GM12878 (cell line): ENCODE measurements around the gene AGAP1. TPM values are rescaled to one million over a fixed set of nuclear protein-coding genes. Genes with fewer than 3 reads are reported as not detected.

Experiments
- ATAC-seq: fragments of 200-7000 bp; cut with Tn5 transposase; 3 replicates; pipeline ENCODE4 v1.9.1; 2020; ENCODE audit warnings: mild to moderate bottlenecking, moderate library complexity
- BruUV-seq: library from RNA; stranded (reverse); fragments of 400-500 nt; replicated peaks from 2 replicates; lab custom pipeline; 2021; lab: Mats Ljungman, UMichigan
- CTCF ChIA-PET: fragments of 300-600 bp; sonication (Branson Sonifier 250); formaldehyde crosslinking; extraction: SDS; loops from one replicate; lab custom pipeline; 2021; ENCODE audit warnings: inconsistent platforms; lab: Yijun Ruan, JAX
- POLR2A ChIA-PET: fragments of 350-600 bp; formaldehyde crosslinking; extraction: SDS; loops from one replicate; lab custom pipeline; 2021; ENCODE audit warnings: inconsistent platforms; lab: Charles Lee
- RAD21 ChIA-PET: fragments of 300-600 bp; sonication (Branson Sonifier 250); formaldehyde crosslinking; loops from one replicate; lab custom pipeline; 2023; ENCODE audit warnings: antibody characterized with exemption; ENCODE audit not compliant: unreplicated experiment; lab: Charles Lee
- SMC1A ChIA-PET: fragments of 300-600 bp; sonication (Branson Sonifier 250); formaldehyde crosslinking; loops from one replicate; lab custom pipeline; 2023; ENCODE audit not compliant: unreplicated experiment, uncharacterized antibody; lab: Charles Lee
- DNase-seq: peaks from one replicate; pipeline ENCODE4 v3.0.0-alpha.2; 2011; ENCODE audit warnings: low read depth, low spot score
- FAIRE-seq: peaks from 3 replicates; lab custom pipeline; 2011; peaks lifted over from hg19 to GRCh38; lab: Jason Lieb, UNC
- H2AFZ ChIP-seq: 2 replicates; pipeline ENCODE4 v1.6.0; 2011; ENCODE audit warnings: low read depth, low read length, control low read depth; ENCODE audit not compliant: control insufficient read depth
- H3K27ac ChIP-seq: 2 replicates; pipeline ENCODE4 v1.5.1; 2011; ENCODE audit warnings: control low read depth; ENCODE audit not compliant: control insufficient read depth, insufficient read depth
- H3K27me3 ChIP-seq, 2 experiments: replicated peaks in 1 of 2; 2 replicates each; pipeline versions ENCODE4 v1.6.0 to v1.6.1; 2011; ENCODE audit warnings: low read length in 1 of 2; ENCODE audit not compliant: control insufficient read depth in 2 of 2, insufficient read depth in 2 of 2
- H3K36me3 ChIP-seq, 2 experiments: 2 replicates each; pipeline ENCODE4 v1.5.1; 2011; ENCODE audit warnings: low read length in 1 of 2; ENCODE audit not compliant: control insufficient read depth in 2 of 2, insufficient read depth in 2 of 2
- H3K4me1 ChIP-seq: 2 replicates; pipeline ENCODE4 v1.6.1; 2011; ENCODE audit warnings: mild to moderate bottlenecking, low read length, moderate library complexity, mixed read lengths; ENCODE audit not compliant: control insufficient read depth, insufficient read depth
- H3K4me2 ChIP-seq: 2 replicates; pipeline ENCODE4 v1.6.0; 2011; ENCODE audit warnings: control low read depth; ENCODE audit not compliant: control insufficient read depth, insufficient read depth
- H3K4me3 ChIP-seq: fragments of 200-600 bp; sonication (generic); 2 replicates; pipeline ENCODE4 v1.5.1; 2016
- H3K79me2 ChIP-seq: 2 replicates; pipeline ENCODE4 v1.6.0; 2011; ENCODE audit warnings: low read length; ENCODE audit not compliant: control insufficient read depth, insufficient read depth
- H3K9ac ChIP-seq: 2 replicates; pipeline ENCODE4 v1.8.0; 2011; ENCODE audit warnings: low read length, control low read depth, mixed read lengths; ENCODE audit not compliant: control insufficient read depth, insufficient read depth
- H3K9me3 ChIP-seq: replicated peaks from 3 replicates; pipeline ENCODE4 v1.5.1; 2011; ENCODE audit warnings: mild to moderate bottlenecking, low read length; ENCODE audit not compliant: control insufficient read depth, insufficient read depth
- H4K20me1 ChIP-seq: 2 replicates; pipeline ENCODE4 v1.6.0; 2011; ENCODE audit not compliant: control insufficient read depth, insufficient read depth
- CHD1 ChIP-seq: IDR thresholded peaks from 2 replicates; pipeline ENCODE4 v1.6.1; 2012; ENCODE audit warnings: low read depth, low read length, improper control_type of control experiment
- E2F4 ChIP-seq: IDR thresholded peaks from 2 replicates; pipeline ENCODE4 v1.6.1; 2012; ENCODE audit warnings: low read depth, low read length, improper control_type of control experiment
- ETV6 ChIP-seq, 2 experiments: fragments of 450-650 bp in 1 of 2; IDR thresholded peaks in 1 of 2; conservative IDR thresholded peaks in 1 of 2; 2 replicates each; pipeline ENCODE4 v1.6.1; 2014; ENCODE audit warnings: antibody characterized with exemption in 1 of 2, borderline replicate concordance in 1 of 2, low read depth in 1 of 2, mild to moderate bottlenecking in 1 of 2, moderate library complexity in 1 of 2
- FOXM1 ChIP-seq: IDR thresholded peaks from 2 replicates; pipeline ENCODE4 v1.6.1; 2012; ENCODE audit warnings: low read depth, mild to moderate bottlenecking, inconsistent platforms, low read length, moderate library complexity
- JUNB ChIP-seq: IDR thresholded peaks from 2 replicates; pipeline ENCODE4 v1.6.1; 2016; ENCODE audit warnings: antibody characterized with exemption, mild to moderate bottlenecking
- KAT2A ChIP-seq: conservative IDR thresholded peaks from 2 replicates; pipeline ENCODE4 v1.6.1; 2011; ENCODE audit warnings: low read depth, low read length; ENCODE audit not compliant: control insufficient read depth
- MEF2B ChIP-seq: fragments of 450-650 bp; IDR thresholded peaks from 2 replicates; pipeline ENCODE4 v1.6.1; 2018; ENCODE audit warnings: mild to moderate bottlenecking, moderate library complexity; ENCODE audit not compliant: partially characterized antibody, poor library complexity, severe bottlenecking
- NFYA ChIP-seq: IDR thresholded peaks from 2 replicates; pipeline ENCODE4 v1.6.1; 2011; ENCODE audit warnings: low read depth, mild to moderate bottlenecking, low read length, improper control_type of control experiment, borderline replicate concordance
- SREBF1 ChIP-seq: IDR thresholded peaks from 2 replicates; pipeline ENCODE4 v1.6.1; 2012; ENCODE audit warnings: mild to moderate bottlenecking, low read length
- TARDBP ChIP-seq: IDR thresholded peaks from 2 replicates; pipeline ENCODE4 v1.6.1; 2016; ENCODE audit warnings: borderline replicate concordance
- WGBS: methylation state at CpG from one replicate; pipeline ENCODE4 v1.1.6; 2016; ENCODE audit warnings: low lambda C conversion rate; ENCODE audit not compliant: insufficient replicate concordance, insufficient coverage; ENCODE audit errors: missing lambda C conversion rate; 5-methylcytosine and 5-hydroxymethylcytosine counted together
- in situ Hi-C: fragments of 300-500 bp; cut with MboI; formaldehyde crosslinking; loops from 9 replicates; pipeline ENCODE4 v1.14.3; 2018; ENCODE audit warnings: mixed read lengths
- intact Hi-C: fragments of 100-400 bp; cut with micrococcal nuclease; formaldehyde crosslinking; loops from one replicate; pipeline ENCODE4 v1.14.2; 2022; ENCODE audit not compliant: unreplicated experiment
- polyA plus RNA-seq, 11 experiments: library from polyadenylated mRNA; depleted of rRNA in 4 of 11; unstranded in 6 of 11; stranded (reverse) in 5 of 11; fragments of >200 nt; fragmentation: Nextera tagmentation in 4 of 11; fragmentation: Illumina TruSeq in 1 of 11; extraction: Ambion mirVana in 4 of 11; extraction: Trizol in 1 of 11; gene quantifications; 1 replicate in 1 of 11; 2 replicates in 10 of 11; pipeline versions ENCODE4 v1.2.1 to v1.2.3, GENCODE V29; 2011 to 2016; ENCODE audit warnings: inconsistent platforms in 2 of 11, missing spikeins in 2 of 11, low read depth in 1 of 11
- total RNA-seq, 4 experiments: library from RNA; depleted of rRNA in 3 of 4; stranded (reverse); fragments of >200 nt in 3 of 4; fragmentation: Illumina TruSeq in 1 of 4; extraction: Trizol in 1 of 4; gene quantifications; 2 replicates each; pipeline versions ENCODE4 v1.2.1 to v1.2.3, GENCODE V29; 2013 to 2021
- TF ChIP-seq, protein P1 (sequence below): IDR thresholded peaks from 2 replicates; pipeline ENCODE4 v1.6.1; 2012; ENCODE audit warnings: low read depth, low read length, improper control_type of control experiment
- TF ChIP-seq, protein P2 (sequence below), 3 experiments: IDR thresholded peaks in 2 of 3; conservative IDR thresholded peaks in 1 of 3; 2 replicates each; pipeline ENCODE4 v1.5.1; 2011; ENCODE audit warnings: low read depth in 3 of 3, low read length in 3 of 3, mild to moderate bottlenecking in 3 of 3, control low read depth in 2 of 3, moderate library complexity in 2 of 3, inconsistent platforms in 1 of 3, mixed read lengths in 1 of 3; ENCODE audit not compliant: control insufficient read depth in 2 of 3, insufficient read depth in 1 of 3; ENCODE audit errors: extremely low read depth in 1 of 3

Gene AGAP1
- total and polyA plus RNA-seq, 10 of the 15 experiments (the other 5 are each of a cell fraction or from before 2014, with no cell fraction given), result 0.05 to 0.15 (median 0.06) TPM; not detected in 7

GRCh38 chr2:235844561-235844960 is 350.7 kb downstream of the AGAP1 start:
- Histone ChIP-seq H3K4me2 (no peak overlapping the region), H3K79me2 (no peaks in the 10 kb centered on the region), H3K9me3 (no peaks in the 10 kb centered on the region), H3K27me3 (no peaks in the 10 kb centered on the region), H3K4me3 (no peak overlapping the region), H3K36me3 (no peaks in the 10 kb centered on the region), H3K9ac (no peak overlapping the region), H4K20me1 (no peaks in the 10 kb centered on the region), H2AFZ (no peak overlapping the region), H3K27ac (no peak overlapping the region), H3K4me1 (no peaks in the 10 kb centered on the region)
- 13% methylated on average over 8 of the region's 8 CpGs for WGBS
- DNase-seq, result no peak
- ChIA-PET POLR2A (no interaction called here), SMC1A (no interaction called here), CTCF (no interaction called here), RAD21 (no interaction called here)
- no peak for ATAC-seq
- intact Hi-C loops (no loop called here), in situ Hi-C loops (no loop called here)
- no peak for FAIRE-seq
- no TSS peak for BruUV-seq
- TF ChIP-seq JUNB (no peak), KAT2A (no peak), MEF2B (no peak), SREBF1 (no peak), NFYA (no peak), CHD1 (no peak), ETV6 (conservative IDR thresholded peaks at IDR 0.05 in 1 of 2, IDR thresholded peaks at IDR 0.05 in 1 of 2; ENCODE audit: borderline replicate concordance in 1 of 2, low read depth in 1 of 2) (no peak), E2F4 (no peak), TARDBP (no peak), FOXM1 (no peak)
- TF ChIP-seq, protein P1, sequence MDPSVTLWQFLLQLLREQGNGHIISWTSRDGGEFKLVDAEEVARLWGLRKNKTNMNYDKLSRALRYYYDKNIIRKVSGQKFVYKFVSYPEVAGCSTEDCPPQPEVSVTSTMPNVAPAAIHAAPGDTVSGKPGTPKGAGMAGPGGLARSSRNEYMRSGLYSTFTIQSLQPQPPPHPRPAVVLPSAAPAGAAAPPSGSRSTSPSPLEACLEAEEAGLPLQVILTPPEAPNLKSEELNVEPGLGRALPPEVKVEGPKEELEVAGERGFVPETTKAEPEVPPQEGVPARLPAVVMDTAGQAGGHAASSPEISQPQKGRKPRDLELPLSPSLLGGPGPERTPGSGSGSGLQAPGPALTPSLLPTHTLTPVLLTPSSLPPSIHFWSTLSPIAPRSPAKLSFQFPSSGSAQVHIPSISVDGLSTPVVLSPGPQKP, result no peak
- TF ChIP-seq, protein P2, sequence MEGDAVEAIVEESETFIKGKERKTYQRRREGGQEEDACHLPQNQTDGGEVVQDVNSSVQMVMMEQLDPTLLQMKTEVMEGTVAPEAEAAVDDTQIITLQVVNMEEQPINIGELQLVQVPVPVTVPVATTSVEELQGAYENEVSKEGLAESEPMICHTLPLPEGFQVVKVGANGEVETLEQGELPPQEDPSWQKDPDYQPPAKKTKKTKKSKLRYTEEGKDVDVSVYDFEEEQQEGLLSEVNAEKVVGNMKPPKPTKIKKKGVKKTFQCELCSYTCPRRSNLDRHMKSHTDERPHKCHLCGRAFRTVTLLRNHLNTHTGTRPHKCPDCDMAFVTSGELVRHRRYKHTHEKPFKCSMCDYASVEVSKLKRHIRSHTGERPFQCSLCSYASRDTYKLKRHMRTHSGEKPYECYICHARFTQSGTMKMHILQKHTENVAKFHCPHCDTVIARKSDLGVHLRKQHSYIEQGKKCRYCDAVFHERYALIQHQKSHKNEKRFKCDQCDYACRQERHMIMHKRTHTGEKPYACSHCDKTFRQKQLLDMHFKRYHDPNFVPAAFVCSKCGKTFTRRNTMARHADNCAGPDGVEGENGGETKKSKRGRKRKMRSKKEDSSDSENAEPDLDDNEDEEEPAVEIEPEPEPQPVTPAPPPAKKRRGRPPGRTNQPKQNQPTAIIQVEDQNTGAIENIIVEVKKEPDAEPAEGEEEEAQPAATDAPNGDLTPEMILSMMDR (IDR thresholded peaks at IDR 0.05 in 2 of 3, conservative IDR thresholded peaks at IDR 0.05 in 1 of 3; ENCODE audit: control insufficient read depth in 2 of 3, extremely low read depth in 1 of 3, insufficient read depth in 1 of 3, low read depth in 3 of 3, low read length in 3 of 3), result no peak
